Liver (tissue), 9 donors: ENCODE measurements around the gene VPS37D. TPM values are rescaled to one million over a fixed set of nuclear protein-coding genes. Genes with fewer than 3 reads are reported as not detected.

Experiments
- DNase-seq: peaks from one replicate; pipeline ENCODE4 v3.0.0-alpha.2; 2017; ENCODE audit warnings: low spot score
- H3K27ac ChIP-seq, 2 donors: one replicate each; pipeline ENCODE4 v1.7.0; 2013; ENCODE audit warnings: inconsistent platforms in 2 of 2, low read length in 2 of 2, control low read depth in 1 of 2, low read depth in 1 of 2, mild to moderate bottlenecking in 1 of 2
- H3K27me3 ChIP-seq, 4 donors: one replicate each; pipeline versions ENCODE4 v1.6.1 to v1.7.0; 2013; ENCODE audit warnings: low read length in 3 of 4, inconsistent platforms in 1 of 4, mild to moderate bottlenecking in 1 of 4, moderate library complexity in 1 of 4; ENCODE audit not compliant: control insufficient read depth in 4 of 4, insufficient read depth in 4 of 4
- H3K36me3 ChIP-seq, 4 donors: one replicate each; pipeline versions ENCODE4 v1.6.1 to v1.7.0; 2013; ENCODE audit warnings: low read length in 3 of 4, mild to moderate bottlenecking in 3 of 4, low read depth in 1 of 4, moderate library complexity in 1 of 4; ENCODE audit not compliant: control insufficient read depth in 4 of 4, insufficient read depth in 3 of 4
- H3K4me1 ChIP-seq, 4 donors: one replicate each; pipeline versions ENCODE4 v1.6.1 to v1.7.0; 2013; ENCODE audit warnings: low read length in 3 of 4, mild to moderate bottlenecking in 3 of 4, moderate library complexity in 1 of 4; ENCODE audit not compliant: control insufficient read depth in 4 of 4, insufficient read depth in 4 of 4
- H3K4me3 ChIP-seq, 3 donors: one replicate each; pipeline versions ENCODE4 v1.6.1 to v1.7.0; 2013; ENCODE audit warnings: low read length in 3 of 3, control low read depth in 1 of 3, low read depth in 1 of 3, mild to moderate bottlenecking in 1 of 3
- H3K9ac ChIP-seq, 2 donors: one replicate each; pipeline ENCODE4 v1.7.0; 2013; ENCODE audit warnings: low read length in 2 of 2, mild to moderate bottlenecking in 2 of 2, moderate library complexity in 2 of 2, control low read depth in 1 of 2, low read depth in 1 of 2
- H3K9me3 ChIP-seq, 4 donors: one replicate each; pipeline versions ENCODE4 v1.6.1 to v1.7.0; 2013; ENCODE audit warnings: low read length in 3 of 4; ENCODE audit not compliant: control insufficient read depth in 4 of 4
- EGR1 ChIP-seq, 2 donors: IDR thresholded peaks; 2 replicates each; pipeline ENCODE4 v1.6.1; 2016 to 2018; ENCODE audit warnings: antibody characterized with exemption in 2 of 2, low read depth in 2 of 2
- FOXA1 ChIP-seq: IDR thresholded peaks from 2 replicates; pipeline ENCODE4 v1.6.1; 2016; ENCODE audit warnings: antibody characterized with exemption
- GABPA ChIP-seq, 2 donors: IDR thresholded peaks in 1 of 2; conservative IDR thresholded peaks in 1 of 2; 2 replicates each; pipeline ENCODE4 v1.6.1; 2016; ENCODE audit warnings: antibody characterized with exemption in 2 of 2, mild to moderate bottlenecking in 1 of 2, moderate library complexity in 1 of 2
- HNF4A ChIP-seq, 2 donors: conservative IDR thresholded peaks; 2 replicates each; pipeline ENCODE4 v1.6.1; 2016; ENCODE audit warnings: antibody characterized with exemption in 2 of 2, mild to moderate bottlenecking in 2 of 2
- HNF4G ChIP-seq: IDR thresholded peaks from 2 replicates; pipeline ENCODE4 v1.6.1; 2016; ENCODE audit warnings: antibody characterized with exemption
- JUND ChIP-seq, 2 donors: IDR thresholded peaks; 2 replicates each; pipeline ENCODE4 v1.6.1; 2016; ENCODE audit warnings: antibody characterized with exemption in 2 of 2
- NR2F2 ChIP-seq: IDR thresholded peaks from 2 replicates; pipeline ENCODE4 v1.6.1; 2016; ENCODE audit warnings: antibody characterized with exemption
- RAD21 ChIP-seq, 2 donors: IDR thresholded peaks; 2 replicates each; pipeline ENCODE4 v1.6.1; 2016; ENCODE audit warnings: antibody characterized with exemption in 2 of 2, mild to moderate bottlenecking in 2 of 2
- RXRA ChIP-seq, 2 donors: IDR thresholded peaks; 2 replicates each; pipeline ENCODE4 v1.6.1; 2017 to 2018; ENCODE audit warnings: antibody characterized with exemption in 2 of 2, mild to moderate bottlenecking in 1 of 2
- SP1 ChIP-seq: IDR thresholded peaks from 2 replicates; pipeline ENCODE4 v1.6.1; 2018; ENCODE audit warnings: antibody characterized with exemption, mild to moderate bottlenecking
- TAF1 ChIP-seq: conservative IDR thresholded peaks from 2 replicates; pipeline ENCODE4 v1.6.1; 2016; ENCODE audit warnings: antibody characterized with exemption, mild to moderate bottlenecking
- YY1 ChIP-seq: IDR thresholded peaks from 2 replicates; pipeline ENCODE4 v1.6.1; 2016; ENCODE audit warnings: antibody characterized with exemption, mild to moderate bottlenecking
- ZBTB33 ChIP-seq: IDR thresholded peaks from 2 replicates; pipeline ENCODE4 v1.6.1; 2016; ENCODE audit warnings: antibody characterized with exemption
- WGBS: extraction: QIAGEN DNeasy Blood & Tissue Kit; methylation state at CpG from one replicate; pipeline ENCODE4 v1.1.7; 2013; 5-methylcytosine and 5-hydroxymethylcytosine counted together
- polyA plus RNA-seq, 2 donors: library from polyadenylated mRNA; stranded (reverse) in 1 of 2; unstranded in 1 of 2; fragments of 200-250 nt in 1 of 2; fragments of >200 nt in 1 of 2; fragmentation: Nextera tagmentation in 1 of 2; extraction: Ambion mirVana in 1 of 2; gene quantifications; one replicate each; pipeline versions ENCODE4 v1.2.1 to v1.2.3, GENCODE V29; 2013 to 2015
- total RNA-seq, 2 donors: library from RNA; depleted of rRNA; stranded (reverse); fragments of >200 nt; gene quantifications; one replicate each; pipeline ENCODE4 v1.2.3, GENCODE V29; 2014
- TF ChIP-seq, protein P1 (sequence below): IDR thresholded peaks from 2 replicates; pipeline ENCODE4 v1.6.1; 2016; ENCODE audit warnings: antibody characterized with exemption, mild to moderate bottlenecking
- TF ChIP-seq, protein P2 (sequence below): IDR thresholded peaks from 2 replicates; pipeline ENCODE4 v1.6.1; 2016; ENCODE audit warnings: antibody characterized with exemption
- donor health status: healthy.
- donor health status: healthy.
- donor health status: healthy.
- donor health status: healthy.
- donor health status: healthy.

The VPS37D gene
- total and polyA plus RNA-seq, 4 donors: 0.38 to 3.3 (median 1.3) TPM

DNA sequence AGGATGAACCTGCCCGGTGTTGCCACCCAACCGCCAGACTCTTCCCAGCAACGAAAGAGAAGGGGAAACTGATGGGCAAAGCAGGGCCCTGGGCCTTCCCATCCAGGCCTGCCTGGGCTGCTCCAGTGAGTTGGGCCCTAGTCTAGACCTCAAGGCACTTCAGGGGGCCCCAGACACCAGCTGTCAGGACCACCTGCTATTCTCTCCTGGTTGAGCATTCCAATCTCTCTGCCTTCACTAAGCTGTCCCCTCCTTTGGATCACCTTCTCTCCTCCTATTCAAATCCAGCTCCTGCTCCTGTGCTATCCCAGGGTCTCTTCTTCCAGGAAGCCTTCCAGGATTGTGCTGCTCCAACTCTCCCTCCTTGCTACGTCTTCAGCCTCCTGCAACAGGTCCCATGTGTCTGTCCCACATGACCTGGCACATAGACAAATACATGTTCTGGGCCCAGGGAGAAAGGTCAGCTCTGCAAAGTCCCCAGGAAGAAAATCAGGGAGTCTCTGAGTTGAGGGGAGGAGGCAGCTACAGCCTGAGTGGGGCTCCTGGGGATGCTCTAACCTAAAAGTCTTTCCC lies 48.8 kb downstream of the VPS37D start:
- no peaks in the 10 kb centered on the region for H3K27me3 ChIP-seq
- no peaks in the 10 kb centered on the region for H3K36me3 ChIP-seq
- no peak overlapping the region for H3K27ac ChIP-seq
- TF ChIP-seq RAD21 (IDR thresholded peaks at IDR 0.05) (no peak), EGR1 (IDR thresholded peaks at IDR 0.05; ENCODE audit: low read depth in 2 of 2) (no peak)
- DNase-seq: no peak
- no peak overlapping the region for H3K9ac ChIP-seq
- WGBS: 77% methylated on average over 4 of the region's 4 CpGs
- H3K4me3 ChIP-seq: no peak overlapping the region
- no peaks in the 10 kb centered on the region for H3K9me3 ChIP-seq
- H3K4me1 ChIP-seq: peaks cover 7 to 20% (median 14%) of the 10 kb centered on the region in 4 donors

GRCh38 chr7:73717025-73717807 lies 49.6 kb downstream of the VPS37D start:
- Histone ChIP-seq H3K9ac (no peak overlapping the region), H3K4me1 (peaks cover 12 to 27% (median 18%) of the 10 kb centered on the region in 4 donors), H3K27me3 (no peaks in the 10 kb centered on the region), H3K27ac (no peak overlapping the region), H3K4me3 (no peak overlapping the region), H3K36me3 (no peaks in the 10 kb centered on the region), H3K9me3 (no peaks in the 10 kb centered on the region)
- no peak for TF ChIP-seq JUND (IDR thresholded peaks at IDR 0.05)
- no peak for TF ChIP-seq GABPA (IDR thresholded peaks at IDR 0.05 in 1 of 2, conservative IDR thresholded peaks at IDR 0.05 in 1 of 2)
- TF ChIP-seq EGR1 (IDR thresholded peaks at IDR 0.05; ENCODE audit: low read depth in 2 of 2): no peak
- TF ChIP-seq, protein P1, sequence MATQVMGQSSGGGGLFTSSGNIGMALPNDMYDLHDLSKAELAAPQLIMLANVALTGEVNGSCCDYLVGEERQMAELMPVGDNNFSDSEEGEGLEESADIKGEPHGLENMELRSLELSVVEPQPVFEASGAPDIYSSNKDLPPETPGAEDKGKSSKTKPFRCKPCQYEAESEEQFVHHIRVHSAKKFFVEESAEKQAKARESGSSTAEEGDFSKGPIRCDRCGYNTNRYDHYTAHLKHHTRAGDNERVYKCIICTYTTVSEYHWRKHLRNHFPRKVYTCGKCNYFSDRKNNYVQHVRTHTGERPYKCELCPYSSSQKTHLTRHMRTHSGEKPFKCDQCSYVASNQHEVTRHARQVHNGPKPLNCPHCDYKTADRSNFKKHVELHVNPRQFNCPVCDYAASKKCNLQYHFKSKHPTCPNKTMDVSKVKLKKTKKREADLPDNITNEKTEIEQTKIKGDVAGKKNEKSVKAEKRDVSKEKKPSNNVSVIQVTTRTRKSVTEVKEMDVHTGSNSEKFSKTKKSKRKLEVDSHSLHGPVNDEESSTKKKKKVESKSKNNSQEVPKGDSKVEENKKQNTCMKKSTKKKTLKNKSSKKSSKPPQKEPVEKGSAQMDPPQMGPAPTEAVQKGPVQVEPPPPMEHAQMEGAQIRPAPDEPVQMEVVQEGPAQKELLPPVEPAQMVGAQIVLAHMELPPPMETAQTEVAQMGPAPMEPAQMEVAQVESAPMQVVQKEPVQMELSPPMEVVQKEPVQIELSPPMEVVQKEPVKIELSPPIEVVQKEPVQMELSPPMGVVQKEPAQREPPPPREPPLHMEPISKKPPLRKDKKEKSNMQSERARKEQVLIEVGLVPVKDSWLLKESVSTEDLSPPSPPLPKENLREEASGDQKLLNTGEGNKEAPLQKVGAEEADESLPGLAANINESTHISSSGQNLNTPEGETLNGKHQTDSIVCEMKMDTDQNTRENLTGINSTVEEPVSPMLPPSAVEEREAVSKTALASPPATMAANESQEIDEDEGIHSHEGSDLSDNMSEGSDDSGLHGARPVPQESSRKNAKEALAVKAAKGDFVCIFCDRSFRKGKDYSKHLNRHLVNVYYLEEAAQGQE: no peak
- no peak for TF ChIP-seq TAF1
- no peak for TF ChIP-seq HNF4A (conservative IDR thresholded peaks at IDR 0.05)
- WGBS: 87% methylated on average over 13 of the region's 13 CpGs
- DNase-seq: no peak

DNA sequence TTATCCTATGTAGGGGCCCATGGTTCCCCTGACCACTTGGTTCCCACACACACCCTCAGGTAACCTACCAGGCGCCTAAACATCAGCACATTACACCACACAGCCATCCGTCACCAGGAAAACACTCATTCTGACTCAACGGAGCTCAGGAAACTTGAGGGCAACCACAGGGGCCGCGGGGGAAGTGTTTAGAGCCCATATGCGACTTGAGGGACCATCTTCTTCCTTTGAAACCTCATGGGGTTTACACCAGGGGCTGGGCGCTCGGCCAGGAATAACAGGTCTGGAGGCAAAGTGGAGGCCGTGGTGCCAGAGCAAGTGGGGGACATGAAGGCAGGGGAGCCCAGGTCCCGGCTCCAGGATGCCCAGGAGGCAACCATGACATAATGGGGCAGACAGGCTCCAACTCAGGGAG lies 50.4 kb downstream of the VPS37D start:
- H3K36me3 ChIP-seq: no peaks in the 10 kb centered on the region
- 76% methylated on average over 10 of the region's 10 CpGs for WGBS
- no peak overlapping the region for H3K9ac ChIP-seq
- peaks cover 12 to 31% (median 20%) of the 10 kb centered on the region in 4 donors for H3K4me1 ChIP-seq
- no peak overlapping the region for H3K27ac ChIP-seq
- no peak overlapping the region for H3K4me3 ChIP-seq
- TF ChIP-seq SP1 (no peak), HNF4G (no peak), JUND (IDR thresholded peaks at IDR 0.05) (no peak), RXRA (IDR thresholded peaks at IDR 0.05) (no peak), HNF4A (conservative IDR thresholded peaks at IDR 0.05) (no peak), ZBTB33 (no peak), GABPA (IDR thresholded peaks at IDR 0.05 in 1 of 2, conservative IDR thresholded peaks at IDR 0.05 in 1 of 2) (no peak), TAF1 (no peak), EGR1 (IDR thresholded peaks at IDR 0.05; ENCODE audit: low read depth in 2 of 2) (no peak), RAD21 (IDR thresholded peaks at IDR 0.05) (no peak), NR2F2 (no peak), YY1 (no peak), FOXA1 (no peak)
- TF ChIP-seq, protein P2, sequence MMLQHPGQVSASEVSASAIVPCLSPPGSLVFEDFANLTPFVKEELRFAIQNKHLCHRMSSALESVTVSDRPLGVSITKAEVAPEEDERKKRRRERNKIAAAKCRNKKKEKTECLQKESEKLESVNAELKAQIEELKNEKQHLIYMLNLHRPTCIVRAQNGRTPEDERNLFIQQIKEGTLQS: no peak
- H3K9me3 ChIP-seq: no peaks in the 10 kb centered on the region
- no peak for DNase-seq
- H3K27me3 ChIP-seq: no peaks in the 10 kb centered on the region
